ENCODE measurements around the gene USP6NL.

The USP6NL gene

DNA sequence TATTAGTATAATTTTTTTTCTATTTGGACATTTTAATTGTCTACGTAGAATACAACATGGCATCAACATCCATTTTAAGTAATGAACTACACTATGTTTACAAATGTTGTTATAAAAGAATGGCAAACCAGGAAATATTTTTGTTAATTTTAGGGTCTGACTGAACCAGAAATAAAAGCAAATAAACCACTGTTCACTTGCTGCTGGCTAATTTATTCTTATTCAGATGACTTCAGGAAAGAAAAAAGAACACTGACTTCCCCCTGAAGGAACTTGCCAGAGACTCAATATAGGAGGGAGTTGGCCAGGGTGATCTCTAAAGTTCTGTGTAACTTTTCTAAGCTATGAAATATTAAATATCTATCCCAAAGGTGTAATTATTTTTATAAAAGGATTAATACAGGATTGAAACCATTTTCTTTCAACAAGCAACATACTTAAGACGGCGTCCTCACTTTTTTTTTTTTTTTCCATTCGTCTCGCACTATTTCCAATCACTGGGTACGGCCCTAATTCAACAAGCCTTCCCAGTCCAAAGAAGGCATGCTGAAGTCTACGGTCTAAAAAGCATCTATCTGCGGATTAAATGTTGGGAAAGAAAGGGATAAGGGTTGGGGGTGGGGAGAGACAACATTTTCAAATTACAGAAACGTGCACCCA, 1.2 kb downstream of the USP6NL start:
- no peak overlapping the region for H3K14ac ChIP-seq (ENCODE audit: low read length)
- no peak overlapping the region for H3K18ac ChIP-seq (ENCODE audit: low read length)
- H3K23ac ChIP-seq (ENCODE audit: low read depth, low read length, poor library complexity) = no peak overlapping the region
- no peak overlapping the region for H2AK5ac ChIP-seq (ENCODE audit: low read depth, low read length)
- peaks cover 0 to 6% of the 10 kb centered on the region in 2 donors for H3K9me3 ChIP-seq (replicated peaks in 1 of 2; ENCODE audit: control insufficient read depth in 2 of 2, insufficient read depth in 1 of 2, low read depth in 1 of 2, low read length in 2 of 2)
- peaks cover 5 to 10% of the 10 kb centered on the region in 2 donors for H3K4me1 ChIP-seq (ENCODE audit: control insufficient read depth in 2 of 2, insufficient read depth in 1 of 2, low read depth in 1 of 2, low read length in 2 of 2)
- peaks cover 0 to 2% of the 10 kb centered on the region in 2 donors for H3K36me3 ChIP-seq (replicated peaks in 1 of 2; ENCODE audit: control insufficient read depth in 2 of 2, insufficient read depth in 2 of 2, low read length in 2 of 2)
- peak overlapping the region; percentile 89 for H2AFZ ChIP-seq (ENCODE audit: low read length)
- H4K91ac ChIP-seq (ENCODE audit: low read depth, low read length, poor library complexity) = no peak overlapping the region
- H3K4ac ChIP-seq (ENCODE audit: low read length) = no peak overlapping the region
- H2BK12ac ChIP-seq (ENCODE audit: low read length) = no peak overlapping the region
- H3K27me3 ChIP-seq (ENCODE audit: control insufficient read depth in 3 of 3, insufficient read depth in 3 of 3, low read depth in 1 of 3, low read length in 3 of 3) = no peaks in the 10 kb centered on the region
- H3K9ac ChIP-seq (ENCODE audit: low read depth, low read length, poor library complexity) = peak overlapping the region; percentile 91
- peak overlapping the region; percentile 65 to 98 for H3K4me3 ChIP-seq (ENCODE audit: low read length in 2 of 2)
- peak overlapping the region; percentile 92 for H3K27ac ChIP-seq (replicated peaks; ENCODE audit: low read length)
- H2BK5ac ChIP-seq (ENCODE audit: low read length) = peak overlapping the region; percentile 97
- H3K4me2 ChIP-seq (ENCODE audit: insufficient read depth, low read length, poor library complexity, severe bottlenecking) = peak overlapping the region; percentile 45
- DNase-seq (ENCODE audit: low spot score) = no peak
- no CpG with 5 or more reads among the region's 9 CpGs for WGBS, 2 donors (ENCODE audit: extremely low coverage in 2 of 2, insufficient read length in 2 of 2, insufficient replicate concordance in 1 of 2)
- no peak overlapping the region for H4K8ac ChIP-seq (ENCODE audit: low read depth, low read length)
- no peak overlapping the region for H2BK15ac ChIP-seq (ENCODE audit: low read length)
- H2BK120ac ChIP-seq (ENCODE audit: low read depth, low read length) = no peak overlapping the region
- H3K79me1 ChIP-seq (ENCODE audit: low read depth, low read length) = no peaks in the 10 kb centered on the region

DNA sequence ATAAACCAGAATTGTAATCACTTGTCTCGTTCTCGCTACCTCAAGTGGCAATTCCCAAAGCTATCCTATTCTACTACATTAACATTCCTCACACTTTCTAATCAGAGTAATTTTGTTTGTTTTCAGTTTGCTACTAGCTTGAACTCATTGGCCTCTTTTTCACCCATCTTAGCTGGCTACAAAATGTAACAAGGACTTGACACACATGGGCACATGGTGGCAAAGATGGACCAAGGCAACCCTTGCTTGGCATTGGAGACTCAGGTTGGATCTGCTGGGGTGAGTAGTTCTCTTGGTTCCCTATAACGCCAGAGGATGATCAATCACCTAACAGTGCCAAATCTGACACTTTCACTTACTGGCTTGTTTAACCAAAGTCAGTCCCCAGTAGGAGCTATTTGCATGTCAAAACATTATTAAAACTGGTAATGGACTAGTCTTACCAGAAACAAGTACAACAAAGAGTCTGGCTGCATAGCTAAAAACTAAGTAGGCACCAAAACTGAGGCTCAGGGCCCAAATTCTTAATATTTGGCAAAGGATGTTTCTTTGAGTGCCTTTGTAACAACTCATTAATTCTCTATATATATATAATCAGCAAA, 1.9 kb downstream of the USP6NL start:
- Histone ChIP-seq H3K27me3 (ENCODE audit: control insufficient read depth in 3 of 3, insufficient read depth in 3 of 3, low read depth in 1 of 3, low read length in 3 of 3) (no peaks in the 10 kb centered on the region), H4K91ac (ENCODE audit: low read depth, low read length, poor library complexity) (no peak overlapping the region), H3K79me1 (ENCODE audit: low read depth, low read length) (no peaks in the 10 kb centered on the region), H3K4me1 (ENCODE audit: control insufficient read depth in 2 of 2, insufficient read depth in 1 of 2, low read depth in 1 of 2, low read length in 2 of 2) (peaks cover 5 to 10% of the 10 kb centered on the region in 2 donors), H3K4me2 (ENCODE audit: insufficient read depth, low read length, poor library complexity, severe bottlenecking) (peak overlapping the region; percentile 39), H3K27ac (replicated peaks; ENCODE audit: low read length) (no peak overlapping the region), H2AK5ac (ENCODE audit: low read depth, low read length) (no peak overlapping the region), H2BK120ac (ENCODE audit: low read depth, low read length) (no peak overlapping the region), H2BK15ac (ENCODE audit: low read length) (no peak overlapping the region), H3K23ac (ENCODE audit: low read depth, low read length, poor library complexity) (no peak overlapping the region), H3K14ac (ENCODE audit: low read length) (no peak overlapping the region), H3K9ac (ENCODE audit: low read depth, low read length, poor library complexity) (no peak overlapping the region), H3K18ac (ENCODE audit: low read length) (no peak overlapping the region), H3K9me3 (replicated peaks in 1 of 2; ENCODE audit: control insufficient read depth in 2 of 2, insufficient read depth in 1 of 2, low read depth in 1 of 2, low read length in 2 of 2) (peaks cover 0 to 11% of the 10 kb centered on the region in 2 donors), H2BK12ac (ENCODE audit: low read length) (no peak overlapping the region), H2BK5ac (ENCODE audit: low read length) (no peak overlapping the region), H3K36me3 (replicated peaks in 1 of 2; ENCODE audit: control insufficient read depth in 2 of 2, insufficient read depth in 2 of 2, low read length in 2 of 2) (peaks cover 0 to 2% of the 10 kb centered on the region in 2 donors), H4K8ac (ENCODE audit: low read depth, low read length) (no peak overlapping the region), H3K4me3 (ENCODE audit: low read length in 2 of 2) (peak overlapping the region in 1 of 2 donors; percentile 65), H2AFZ (ENCODE audit: low read length) (no peak overlapping the region), H3K4ac (ENCODE audit: low read length) (no peak overlapping the region)
- DNase-seq (ENCODE audit: low spot score) = no peak
- WGBS, 2 donors (ENCODE audit: extremely low coverage in 2 of 2, insufficient read length in 2 of 2, insufficient replicate concordance in 1 of 2) = no CpG with 5 or more reads among the region's 3 CpGs

DNA sequence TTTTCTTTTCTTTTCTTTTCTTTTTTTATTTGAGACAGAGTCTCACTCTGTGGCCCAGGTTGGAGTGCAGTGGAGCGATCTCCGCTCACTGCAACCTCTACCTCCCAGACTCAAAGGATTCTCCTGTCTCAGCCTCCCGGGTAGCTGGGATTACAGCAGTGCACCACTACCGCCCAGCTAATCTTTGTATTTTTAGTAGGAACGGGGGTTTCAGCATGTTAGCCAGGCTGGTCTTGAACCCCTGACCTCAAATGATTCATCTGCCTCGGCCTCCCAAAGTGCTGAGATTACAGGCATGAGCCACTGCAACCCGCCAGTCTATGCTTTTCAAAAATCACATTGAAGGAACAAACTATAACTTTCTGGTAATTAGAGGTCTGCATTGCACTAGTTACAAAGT, 2.4 kb downstream of the USP6NL start:
- H3K27me3 ChIP-seq (ENCODE audit: control insufficient read depth in 3 of 3, insufficient read depth in 3 of 3, low read depth in 1 of 3, low read length in 3 of 3) = no peaks in the 10 kb centered on the region
- H3K9me3 ChIP-seq (replicated peaks in 1 of 2; ENCODE audit: control insufficient read depth in 2 of 2, insufficient read depth in 1 of 2, low read depth in 1 of 2, low read length in 2 of 2) = peaks cover 0 to 11% of the 10 kb centered on the region in 2 donors
- no peak overlapping the region for H3K18ac ChIP-seq (ENCODE audit: low read length)
- no peak overlapping the region for H2AFZ ChIP-seq (ENCODE audit: low read length)
- no peaks in the 10 kb centered on the region for H3K79me1 ChIP-seq (ENCODE audit: low read depth, low read length)
- no peak overlapping the region for H4K8ac ChIP-seq (ENCODE audit: low read depth, low read length)
- no peak overlapping the region for H2BK120ac ChIP-seq (ENCODE audit: low read depth, low read length)
- no peak overlapping the region for H2BK5ac ChIP-seq (ENCODE audit: low read length)
- no CpG with 5 or more reads among the region's 7 CpGs for WGBS, 2 donors (ENCODE audit: extremely low coverage in 2 of 2, insufficient read length in 2 of 2, insufficient replicate concordance in 1 of 2)
- H2AK5ac ChIP-seq (ENCODE audit: low read depth, low read length) = no peak overlapping the region
- peak overlapping the region in 1 of 2 donors; percentile 65 for H3K4me3 ChIP-seq (ENCODE audit: low read length in 2 of 2)
- no peak overlapping the region for H3K23ac ChIP-seq (ENCODE audit: low read depth, low read length, poor library complexity)
- H3K27ac ChIP-seq (replicated peaks; ENCODE audit: low read length) = no peak overlapping the region
- no peak overlapping the region for H2BK15ac ChIP-seq (ENCODE audit: low read length)
- H3K4me1 ChIP-seq (ENCODE audit: control insufficient read depth in 2 of 2, insufficient read depth in 1 of 2, low read depth in 1 of 2, low read length in 2 of 2) = peaks cover 5 to 10% of the 10 kb centered on the region in 2 donors
- H3K36me3 ChIP-seq (replicated peaks in 1 of 2; ENCODE audit: control insufficient read depth in 2 of 2, insufficient read depth in 2 of 2, low read length in 2 of 2) = peaks cover 0 to 2% of the 10 kb centered on the region in 2 donors
- no peak overlapping the region for H3K14ac ChIP-seq (ENCODE audit: low read length)
- no peak for DNase-seq (ENCODE audit: low spot score)
- H3K9ac ChIP-seq (ENCODE audit: low read depth, low read length, poor library complexity) = no peak overlapping the region
- no peak overlapping the region for H2BK12ac ChIP-seq (ENCODE audit: low read length)
- no peak overlapping the region for H3K4me2 ChIP-seq (ENCODE audit: insufficient read depth, low read length, poor library complexity, severe bottlenecking)
- no peak overlapping the region for H4K91ac ChIP-seq (ENCODE audit: low read depth, low read length, poor library complexity)
- no peak overlapping the region for H3K4ac ChIP-seq (ENCODE audit: low read length)

DNA sequence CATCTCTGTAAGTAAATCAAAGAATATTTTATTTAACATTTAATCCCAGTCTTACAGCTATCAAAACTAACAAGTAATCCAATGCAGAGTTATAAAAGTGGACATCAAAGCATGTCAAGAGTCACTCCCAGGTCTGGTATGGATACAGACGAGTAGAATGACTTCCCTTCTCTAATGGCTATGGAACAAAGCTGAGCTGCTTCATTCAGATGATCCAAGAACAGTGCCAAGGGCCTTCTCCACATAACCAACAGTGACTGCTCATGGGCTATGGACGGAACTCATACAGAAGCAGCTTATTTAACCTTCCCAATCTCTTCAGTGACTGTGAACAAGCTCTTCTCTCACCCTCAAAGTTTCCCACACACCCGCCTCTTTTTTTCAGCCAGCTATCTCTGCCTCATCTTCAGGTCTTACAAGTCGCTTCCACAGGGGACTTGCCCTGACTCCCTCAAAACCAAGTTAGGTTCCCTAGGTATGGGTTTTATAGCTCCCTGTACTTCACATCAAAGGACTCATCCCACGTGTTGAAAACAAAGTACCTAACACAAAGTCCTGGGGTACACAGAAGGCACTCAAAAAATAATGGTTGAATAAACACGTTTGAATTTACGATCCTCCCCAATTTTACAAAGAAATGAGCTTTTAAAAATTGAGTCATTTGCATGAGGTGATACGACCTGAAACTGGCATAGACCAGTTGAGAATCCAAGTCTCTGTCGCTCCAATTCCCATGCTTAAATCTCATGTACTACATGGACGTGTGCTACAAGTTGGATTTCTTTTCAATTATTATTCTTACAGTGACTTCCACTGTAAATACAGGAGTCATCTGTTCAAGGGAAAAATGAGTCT, 3.1 kb downstream of the USP6NL start:
- Histone ChIP-seq H2AFZ (ENCODE audit: low read length) (no peak overlapping the region), H3K4me2 (ENCODE audit: insufficient read depth, low read length, poor library complexity, severe bottlenecking) (no peak overlapping the region), H4K91ac (ENCODE audit: low read depth, low read length, poor library complexity) (no peak overlapping the region), H3K9ac (ENCODE audit: low read depth, low read length, poor library complexity) (no peak overlapping the region), H2BK15ac (ENCODE audit: low read length) (no peak overlapping the region), H2BK120ac (ENCODE audit: low read depth, low read length) (no peak overlapping the region), H3K36me3 (replicated peaks in 1 of 2; ENCODE audit: control insufficient read depth in 2 of 2, insufficient read depth in 2 of 2, low read length in 2 of 2) (peaks cover 0 to 2% of the 10 kb centered on the region in 2 donors), H3K4me1 (ENCODE audit: control insufficient read depth in 2 of 2, insufficient read depth in 1 of 2, low read depth in 1 of 2, low read length in 2 of 2) (peaks cover 7 to 12% of the 10 kb centered on the region in 2 donors), H2BK12ac (ENCODE audit: low read length) (no peak overlapping the region), H3K14ac (ENCODE audit: low read length) (no peak overlapping the region), H3K27me3 (ENCODE audit: control insufficient read depth in 3 of 3, insufficient read depth in 3 of 3, low read depth in 1 of 3, low read length in 3 of 3) (no peaks in the 10 kb centered on the region), H3K79me1 (ENCODE audit: low read depth, low read length) (no peaks in the 10 kb centered on the region), H3K4me3 (ENCODE audit: low read length in 2 of 2) (no peak overlapping the region), H3K18ac (ENCODE audit: low read length) (no peak overlapping the region), H3K23ac (ENCODE audit: low read depth, low read length, poor library complexity) (no peak overlapping the region), H4K8ac (ENCODE audit: low read depth, low read length) (no peak overlapping the region), H3K27ac (replicated peaks; ENCODE audit: low read length) (no peak overlapping the region), H3K9me3 (replicated peaks in 1 of 2; ENCODE audit: control insufficient read depth in 2 of 2, insufficient read depth in 1 of 2, low read depth in 1 of 2, low read length in 2 of 2) (peaks cover 0 to 11% of the 10 kb centered on the region in 2 donors), H2AK5ac (ENCODE audit: low read depth, low read length) (no peak overlapping the region), H3K4ac (ENCODE audit: low read length) (no peak overlapping the region), H2BK5ac (ENCODE audit: low read length) (no peak overlapping the region)
- WGBS, 2 donors (ENCODE audit: extremely low coverage in 2 of 2, insufficient read length in 2 of 2, insufficient replicate concordance in 1 of 2) = no CpG with 5 or more reads among the region's 10 CpGs
- DNase-seq (ENCODE audit: low spot score) = no peak
